Measurements from ENCODE around the gene GALNT18. TPM values are rescaled to one million over a fixed set of nuclear protein-coding genes. Genes with fewer than 3 reads are reported as not detected.
A peak's percentile ranks its signal among the peaks of the same experiment; 100 is the strongest.

The GALNT18 gene
- total RNA-seq (2014; rRNA removed; shearing (Covaris generic)) = 0.18 and 0.44 TPM in 2 replicates

GRCh38 chr11:11621573-11622339, at the start of gene GALNT18:
Gene GALNT18 (minus strand): TSS chr11:11622005.
- peak; percentile 94 for DNase-seq (ENCODE audit: low spot score)

- no peak for DNase-seq (ENCODE audit: low spot score)
These were observed 48.8 kb upstream of the GALNT18 start for GRCh38 chr11:11670574-11670973.

GRCh38 chr11:11669233-11669846, 47.5 kb upstream of the GALNT18 start:
- DNase-seq (ENCODE audit: low spot score) = no peak

- no peak for DNase-seq (ENCODE audit: low spot score)
These were observed 47.0 kb upstream of the GALNT18 start for GRCh38 chr11:11668781-11669180.

GRCh38 chr11:11668274-11668673, 46.5 kb upstream of the GALNT18 start:
- no peak for DNase-seq (ENCODE audit: low spot score)

- DNase-seq (ENCODE audit: low spot score) = no peak
These were observed 45.3 kb upstream of the GALNT18 start for GRCh38 chr11:11667056-11667455.

GRCh38 chr11:11665407-11665806, 43.6 kb upstream of the GALNT18 start:
- DNase-seq (ENCODE audit: low spot score) = no peak

- no peak for DNase-seq (ENCODE audit: low spot score)
These were observed 42.1 kb upstream of the GALNT18 start for GRCh38 chr11:11663907-11664306.

GRCh38 chr11:11662578-11662977, 40.8 kb upstream of the GALNT18 start:
- DNase-seq (ENCODE audit: low spot score) = no peak

GRCh38 chr11:11661326-11662040, 39.7 kb upstream of the GALNT18 start:
- DNase-seq (ENCODE audit: low spot score) = no peak

GRCh38 chr11:11660363-11660740, 38.5 kb upstream of the GALNT18 start:
- DNase-seq (ENCODE audit: low spot score) = no peak

GRCh38 chr11:11659567-11660362, 38.0 kb upstream of the GALNT18 start:
- DNase-seq (ENCODE audit: low spot score) = peak; percentile 11

GRCh38 chr11:11657218-11657955, 35.6 kb upstream of the GALNT18 start:
- no peak for DNase-seq (ENCODE audit: low spot score)

GRCh38 chr11:11641581-11641980, 19.8 kb upstream of the GALNT18 start:
- no peak for DNase-seq (ENCODE audit: low spot score)

GRCh38 chr11:11640996-11641395, 19.2 kb upstream of the GALNT18 start:
- no peak for DNase-seq (ENCODE audit: low spot score)

- DNase-seq (ENCODE audit: low spot score) = no peak
These were observed 18.3 kb upstream of the GALNT18 start for GRCh38 chr11:11640152-11640551.

- DNase-seq (ENCODE audit: low spot score) = no peak
These were observed 14.9 kb upstream of the GALNT18 start for GRCh38 chr11:11636671-11637070.

- DNase-seq (ENCODE audit: low spot score) = no peak
These were observed 13.6 kb upstream of the GALNT18 start for GRCh38 chr11:11635443-11635842.

GRCh38 chr11:11629368-11629767, 7.6 kb upstream of the GALNT18 start:
- no peak for DNase-seq (ENCODE audit: low spot score)

GRCh38 chr11:11628651-11629050, 6.8 kb upstream of the GALNT18 start:
- no peak for DNase-seq (ENCODE audit: low spot score)

- no peak for DNase-seq (ENCODE audit: low spot score)
These were observed 4.3 kb upstream of the GALNT18 start for GRCh38 chr11:11626128-11626527.
